GM23338 (cell line): ENCODE data around the gene USP6NL. TPM values are rescaled to one million over a fixed set of nuclear protein-coding genes. Genes with fewer than 3 reads are reported as not detected.
A peak's percentile ranks its signal among the peaks of the same experiment; 100 is the strongest.

ENCODE experiments used
- ATAC-seq: fragments of 200-7000 bp; cut with Tn5 transposase; 3 replicates; pipeline ENCODE4 v1.9.1; 2020
- DNase-seq: peaks from one replicate; pipeline ENCODE4 v3.0.0-alpha.2; 2015; ENCODE audit warnings: low spot score
- H2AFZ ChIP-seq: fragments of 200-600 bp; sonication (generic); 2 replicates; pipeline ENCODE4 v1.8.0; 2016; ENCODE audit warnings: antibody characterized with exemption, mild to moderate bottlenecking, moderate library complexity
- H3F3A ChIP-seq: fragments of 200-600 bp; sonication (generic); replicated peaks from 2 replicates; pipeline ENCODE4 v1.8.0; 2017; ENCODE audit warnings: antibody characterized with exemption, mixed run types, low read depth
- H3K27ac ChIP-seq: fragments of 200-600 bp; sonication (generic); 2 replicates; pipeline ENCODE4 v1.6.1; 2016; ENCODE audit warnings: low read depth
- H3K27me3 ChIP-seq: fragments of 200-600 bp; sonication (generic); 2 replicates; pipeline ENCODE4 v1.8.0; 2016; ENCODE audit warnings: mild to moderate bottlenecking, mixed run types, moderate library complexity; ENCODE audit not compliant: insufficient read depth
- H3K36me3 ChIP-seq: fragments of 200-600 bp; sonication (generic); 2 replicates; pipeline ENCODE4 v1.8.0; 2016; ENCODE audit warnings: mild to moderate bottlenecking; ENCODE audit not compliant: insufficient read depth
- H3K4me1 ChIP-seq: fragments of 200-600 bp; sonication (generic); 2 replicates; pipeline ENCODE4 v1.8.0; 2016; ENCODE audit warnings: mild to moderate bottlenecking, moderate library complexity; ENCODE audit not compliant: insufficient read depth
- H3K4me2 ChIP-seq: fragments of 200-600 bp; sonication (generic); 2 replicates; pipeline ENCODE4 v1.7.1; 2017; ENCODE audit warnings: mixed run types
- H3K4me3 ChIP-seq: fragments of 200-600 bp; sonication (generic); 2 replicates; pipeline ENCODE4 v1.6.1; 2016; ENCODE audit warnings: mixed run types
- H3K79me2 ChIP-seq: fragments of 200-600 bp; sonication (generic); replicated peaks from 2 replicates; pipeline ENCODE4 v1.8.0; 2017; ENCODE audit warnings: mild to moderate bottlenecking; ENCODE audit not compliant: insufficient read depth
- H3K9me2 ChIP-seq: fragments of 200-600 bp; sonication (generic); 2 replicates; pipeline ENCODE4 v1.8.0; 2017; ENCODE audit not compliant: insufficient read depth
- H4K20me1 ChIP-seq: fragments of 200-600 bp; sonication (generic); replicated peaks from 2 replicates; pipeline ENCODE4 v1.8.0; 2017; ENCODE audit warnings: mild to moderate bottlenecking; ENCODE audit not compliant: insufficient read depth
- H3K27ac Mint-ChIP-seq: 2 replicates; pipeline ENCODE4 v1.8.0; 2020; ENCODE audit warnings: inconsistent platforms, mild to moderate bottlenecking, moderate library complexity, mixed read lengths
- H3K27me3 Mint-ChIP-seq: 3 replicates; pipeline ENCODE4 v1.8.0; 2022; ENCODE audit warnings: low read depth, mild to moderate bottlenecking, moderate library complexity, mixed read lengths, inconsistent platforms; ENCODE audit not compliant: insufficient read depth, poor library complexity
- H3K36me3 Mint-ChIP-seq: 3 replicates; pipeline ENCODE4 v1.8.0; 2021; ENCODE audit warnings: low read depth, mild to moderate bottlenecking, inconsistent platforms, moderate library complexity, mixed read lengths
- H3K4me1 Mint-ChIP-seq: 3 replicates; pipeline ENCODE4 v1.8.0; 2020; ENCODE audit warnings: mild to moderate bottlenecking, inconsistent platforms, mixed read lengths
- H3K4me3 Mint-ChIP-seq: 3 replicates; pipeline ENCODE4 v1.8.0; 2021; ENCODE audit warnings: moderate library complexity, mild to moderate bottlenecking, inconsistent platforms, mixed read lengths
- H3K9me3 Mint-ChIP-seq: 3 replicates; pipeline ENCODE4 v1.8.0; 2020; ENCODE audit warnings: moderate library complexity, mild to moderate bottlenecking, inconsistent platforms, mixed read lengths
- CREB1 ChIP-seq: fragments of 250-450 bp; sonication (Bioruptor Pico); IDR thresholded peaks from 2 replicates; pipeline ENCODE4 v1.5.0; 2020; ENCODE audit warnings: low read depth, mild to moderate bottlenecking, moderate library complexity
- CTCF ChIP-seq, 2 experiments: fragments of 200-600 bp in 1 of 2; sonication (generic) in 1 of 2; conservative IDR thresholded peaks; 2 replicates each; pipeline versions ENCODE4 v1.5.1 to v1.6.1; 2016 to 2017; ENCODE audit warnings: antibody characterized with exemption in 2 of 2, low read depth in 2 of 2, mild to moderate bottlenecking in 2 of 2, moderate library complexity in 1 of 2
- ETS1 ChIP-seq: IDR thresholded peaks from 2 replicates; pipeline ENCODE4 v1.6.1; 2016; ENCODE audit warnings: antibody characterized with exemption
- EZH2 ChIP-seq: fragments of 200-600 bp; sonication (generic); IDR thresholded peaks from one replicate; pipeline ENCODE4 v1.8.0; 2017; ENCODE audit warnings: antibody characterized with exemption, mild to moderate bottlenecking, low read depth; ENCODE audit not compliant: unreplicated experiment
- EZH2phosphoT487 ChIP-seq: fragments of 200-600 bp; sonication (generic); IDR thresholded peaks from one replicate; pipeline ENCODE4 v1.8.1; 2018; ENCODE audit warnings: antibody characterized with exemption; ENCODE audit not compliant: unreplicated experiment
- JUNB ChIP-seq: IDR thresholded peaks from one replicate; pipeline ENCODE4 v1.6.1; 2016; ENCODE audit warnings: antibody characterized with exemption; ENCODE audit not compliant: unreplicated experiment
- NANOG ChIP-seq: IDR thresholded peaks from 2 replicates; pipeline ENCODE4 v1.6.1; 2016; ENCODE audit warnings: antibody characterized with exemption, borderline replicate concordance
- POLR2AphosphoS5 ChIP-seq: IDR thresholded peaks from 2 replicates; pipeline ENCODE4 v1.6.1; 2016; ENCODE audit warnings: antibody characterized with exemption, low read depth
- REST ChIP-seq: IDR thresholded peaks from one replicate; pipeline ENCODE4 v1.6.1; 2018; ENCODE audit warnings: antibody characterized with exemption; ENCODE audit not compliant: unreplicated experiment
- STAT1 ChIP-seq: IDR thresholded peaks from one replicate; pipeline ENCODE4 v1.6.1; 2016; ENCODE audit warnings: antibody characterized with exemption; ENCODE audit not compliant: unreplicated experiment
- ZNF114 ChIP-seq: fragments of 250-450 bp; sonication (Bioruptor Pico); IDR thresholded peaks from 2 replicates; pipeline ENCODE4 v1.5.0; 2020; ENCODE audit warnings: mild to moderate bottlenecking, moderate library complexity
- ZNF331 ChIP-seq: fragments of 250-450 bp; sonication (Bioruptor Pico); IDR thresholded peaks from 2 replicates; pipeline ENCODE4 v1.5.0; 2020; ENCODE audit warnings: low read depth, mild to moderate bottlenecking, moderate library complexity
- polyA plus RNA-seq: library from polyadenylated mRNA; unstranded; fragments of >200 nt; fragmentation: Nextera tagmentation; extraction: Ambion mirVana; gene quantifications from 2 replicates; pipeline ENCODE4 v1.2.1, GENCODE V29; 2016
- total RNA-seq: library from RNA; depleted of rRNA; stranded (reverse); fragments of >200 nt; shearing (Covaris generic); gene quantifications from 2 replicates; pipeline ENCODE4 v1.2.3, GENCODE V29; 2014

USP6NL gene
- total and polyA plus RNA-seq, 2 experiments from 2014 or later: 8.1 to 29.7 TPM

GRCh38 chr10:11510281-11510680 is 101.2 kb downstream of the USP6NL start:
- H3K27me3 Mint-ChIP-seq: no peaks in the 10 kb centered on the region
- H3K4me1 Mint-ChIP-seq: peaks cover 22% of the 10 kb centered on the region
- DNase-seq (peak; percentile 36), ATAC-seq (peak; percentile 31; the same call in 1 of the 3 replicates)
- peaks cover 5% of the 10 kb centered on the region for H3K79me2 ChIP-seq
- H3K4me1 ChIP-seq: peaks cover 3% of the 10 kb centered on the region; the same call in 1 of the 2 replicates
- no peak overlapping the region for H3K4me3 ChIP-seq
- no peaks in the 10 kb centered on the region for H3K36me3 ChIP-seq
- no peaks in the 10 kb centered on the region; the same call in 2 of the 3 replicates for H3K36me3 Mint-ChIP-seq
- H3K9me2 ChIP-seq: no peaks in the 10 kb centered on the region
- no peaks in the 10 kb centered on the region for H3K27me3 ChIP-seq
- H3F3A ChIP-seq: no peaks in the 10 kb centered on the region
- no peaks in the 10 kb centered on the region for H3K9me3 Mint-ChIP-seq
- no peak overlapping the region for H2AFZ ChIP-seq
- TF ChIP-seq POLR2AphosphoS5: no peak
- no peak for TF ChIP-seq ZNF331 (CRISPR knock-in tag)
- no peak for TF ChIP-seq CTCF (conservative IDR thresholded peaks at IDR 0.05; ENCODE audit: low read depth in 2 of 2)
- no peak for TF ChIP-seq ETS1
- H3K4me2 ChIP-seq: no peak overlapping the region
- H4K20me1 ChIP-seq: peaks cover 9% of the 10 kb centered on the region; the same call in 1 of the 2 replicates
- H3K27ac Mint-ChIP-seq: peak overlapping the region; percentile 45
- H3K27ac ChIP-seq: 0 out of 2 replicates have a peak overlapping the region, but pooled peaks have one; percentile 6
- no peak overlapping the region for H3K4me3 Mint-ChIP-seq

GRCh38 chr10:11509036-11509435 is 102.4 kb downstream of the USP6NL start:
- no peaks in the 10 kb centered on the region; the same call in 2 of the 3 replicates for H3K36me3 Mint-ChIP-seq
- peaks cover 4% of the 10 kb centered on the region for H3K79me2 ChIP-seq
- H3K27ac ChIP-seq: peak overlapping the region; percentile 27; the same call in 1 of the 2 replicates
- H3K27ac Mint-ChIP-seq: no peak overlapping the region
- DNase-seq (no peak), ATAC-seq (no peak)
- no peaks in the 10 kb centered on the region for H3K36me3 ChIP-seq
- H3F3A ChIP-seq: no peaks in the 10 kb centered on the region
- H3K9me3 Mint-ChIP-seq: no peaks in the 10 kb centered on the region
- no peak overlapping the region for H2AFZ ChIP-seq
- no peak overlapping the region for H3K4me2 ChIP-seq
- H3K9me2 ChIP-seq: no peaks in the 10 kb centered on the region
- H3K4me1 Mint-ChIP-seq: peaks cover 26% of the 10 kb centered on the region
- peaks cover 3% of the 10 kb centered on the region; the same call in 1 of the 2 replicates for H3K4me1 ChIP-seq
- no peaks in the 10 kb centered on the region for H3K27me3 ChIP-seq
- no peak overlapping the region for H3K4me3 ChIP-seq
- peaks cover 5% of the 10 kb centered on the region; the same call in 1 of the 2 replicates for H4K20me1 ChIP-seq
- no peak overlapping the region for H3K4me3 Mint-ChIP-seq
- peaks cover 2% of the 10 kb centered on the region for H3K27me3 Mint-ChIP-seq
- no peak for TF ChIP-seq JUNB
- no peak for TF ChIP-seq NANOG
- no peak for TF ChIP-seq REST
- TF ChIP-seq CREB1 (CRISPR knock-in tag): no peak
- TF ChIP-seq EZH2phosphoT487: no peak
- no peak for TF ChIP-seq EZH2
- no peak for TF ChIP-seq POLR2AphosphoS5
- TF ChIP-seq STAT1: no peak
- no peak for TF ChIP-seq ETS1
- no peak for TF ChIP-seq ZNF331 (CRISPR knock-in tag)
- no peak for TF ChIP-seq CTCF (conservative IDR thresholded peaks at IDR 0.05; ENCODE audit: low read depth in 2 of 2)
- TF ChIP-seq ZNF114 (CRISPR knock-in tag): no peak
